Activated CD4-positive, alpha-beta T cell treated with anti-CD3 and anti-CD28 coated beads, Interleukin-10, Interleukin-2, amounts not matched to agents 100 ng/mL and 50 ng/mL, durations not matched to agents 16 hours and 8 hours (primary cell): ENCODE results near the gene PARD3.
A peak's percentile ranks its signal among the peaks of the same experiment; 100 is the strongest.
"Not testable (repeated sequence)": the region's sequence is repeated elsewhere in the genome, so short reads cannot be mapped to it uniquely, and the experiment has no call there.

Source experiments
- DNase-seq: peaks from one replicate; pipeline ENCODE4 v3.0.0-alpha.2; 2020

PARD3 gene

DNA sequence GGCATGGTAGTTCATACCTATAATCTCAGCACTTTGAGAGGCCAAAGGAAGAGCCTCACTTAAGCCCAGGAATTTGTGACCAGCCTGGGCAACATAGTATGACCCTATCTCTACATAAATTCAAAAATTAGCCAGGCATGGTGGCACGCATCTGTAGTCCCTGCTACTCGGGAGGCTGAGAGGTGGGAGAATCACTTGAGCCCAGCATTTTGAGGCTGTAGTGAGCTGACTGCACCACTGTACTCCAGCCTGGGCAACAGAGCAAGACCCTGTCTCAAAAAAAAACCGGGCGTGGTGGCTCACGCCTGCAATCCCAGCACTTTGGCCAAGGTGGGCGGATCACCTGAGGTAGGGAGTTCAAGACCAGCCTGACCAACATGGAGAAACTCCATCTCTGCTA is 19.8 kb downstream of the PARD3 start:
- no peak for DNase-seq

DNA sequence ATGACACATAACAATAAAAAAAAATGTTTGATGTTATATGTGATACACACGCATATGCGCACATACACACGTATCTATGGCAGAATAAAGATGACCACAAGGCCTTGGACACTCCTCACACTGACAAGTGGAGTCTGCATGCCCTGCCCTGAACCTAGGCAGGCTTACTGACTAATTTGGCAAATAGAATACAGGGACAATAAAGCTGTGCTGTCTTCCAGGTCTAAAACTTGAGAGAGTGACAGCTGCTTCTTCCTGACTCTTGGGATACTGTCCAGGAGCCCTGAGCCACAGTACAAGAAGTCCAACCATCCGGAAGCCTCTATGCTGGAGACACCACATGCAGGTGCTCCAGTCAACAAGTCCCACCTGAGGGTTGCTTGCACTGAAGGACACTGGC is 20.3 kb downstream of the PARD3 start:
- DNase-seq: no peak

DNA sequence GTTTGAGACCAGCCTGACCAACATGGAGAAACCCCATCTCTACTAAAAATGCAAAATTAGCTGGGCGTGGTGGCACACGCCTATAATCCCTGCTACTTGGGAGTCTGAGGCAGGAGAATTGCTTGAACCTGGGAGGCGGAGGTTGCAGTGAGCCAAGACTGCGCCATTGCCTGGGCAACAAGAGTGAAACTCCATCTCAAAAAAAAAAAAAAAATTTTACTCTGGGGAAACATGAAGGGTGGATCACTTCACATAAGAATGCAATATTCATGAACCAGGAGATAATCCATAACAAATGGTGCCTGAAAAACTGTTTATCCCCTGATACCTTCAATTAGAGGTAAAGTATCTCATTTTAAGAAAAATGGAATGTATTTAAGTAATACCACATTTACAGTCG is 21.5 kb downstream of the PARD3 start:
- not testable (repeated sequence) for DNase-seq

DNA sequence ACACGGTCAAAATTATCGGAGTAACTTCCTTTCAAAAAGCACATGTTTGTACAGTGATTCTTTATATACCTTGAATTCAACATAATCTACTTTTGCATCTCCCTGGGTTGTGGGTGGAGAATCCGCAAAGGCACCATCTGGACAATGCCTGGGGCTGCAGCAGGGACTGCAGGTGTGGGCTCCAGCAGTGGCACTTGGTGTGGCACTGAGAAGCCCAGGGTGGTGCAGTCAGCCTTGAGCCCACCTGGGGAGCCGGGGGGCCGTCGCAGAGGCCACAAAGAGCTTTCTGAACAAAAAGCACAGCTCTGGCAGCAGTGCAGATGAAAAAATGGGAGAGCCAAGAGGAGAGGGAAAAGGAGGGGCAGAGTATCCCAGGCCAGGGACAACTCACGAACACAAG is 22.2 kb downstream of the PARD3 start:
- DNase-seq: no peak

DNA sequence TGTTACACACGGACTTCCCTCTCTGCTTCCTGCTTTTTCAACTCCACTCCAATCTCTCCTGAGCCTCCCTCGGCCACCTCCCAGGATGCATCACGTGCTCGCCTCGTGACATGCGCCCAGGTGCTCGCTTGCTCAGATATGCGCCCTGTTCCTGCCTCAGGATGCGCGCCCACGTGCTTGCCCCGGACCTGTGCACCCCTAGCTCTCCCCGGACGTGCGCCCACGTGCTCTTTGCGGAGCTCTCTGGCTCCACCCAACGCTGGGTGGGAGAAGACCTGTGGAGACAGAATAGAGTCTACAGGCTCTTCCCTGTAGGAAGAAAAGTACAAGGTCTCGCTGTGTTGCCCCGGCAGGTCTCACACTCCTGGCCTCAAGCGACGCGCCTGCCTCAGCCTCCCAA is 23.1 kb downstream of the PARD3 start:
- no peak for DNase-seq

DNA sequence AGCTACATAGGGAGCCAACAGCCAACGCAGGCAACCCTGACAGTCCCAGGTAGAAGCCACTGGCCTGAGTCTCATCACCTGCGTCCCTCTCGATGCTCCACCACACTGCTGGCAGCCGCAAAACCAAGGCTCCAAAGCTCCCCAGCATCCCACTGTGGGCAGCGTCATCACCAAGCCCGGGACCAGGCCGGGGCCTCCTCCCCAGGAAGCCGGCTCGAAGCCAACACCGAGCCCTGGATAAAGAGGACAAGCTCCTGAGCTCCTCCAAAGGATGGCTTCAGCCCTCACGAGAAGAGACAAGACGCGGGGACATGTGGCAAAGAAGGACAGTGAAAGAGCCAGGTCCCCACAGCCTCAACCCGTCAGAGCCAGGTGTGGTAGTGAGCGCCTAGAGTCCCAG is 23.9 kb downstream of the PARD3 start:
- no peak for DNase-seq

DNA sequence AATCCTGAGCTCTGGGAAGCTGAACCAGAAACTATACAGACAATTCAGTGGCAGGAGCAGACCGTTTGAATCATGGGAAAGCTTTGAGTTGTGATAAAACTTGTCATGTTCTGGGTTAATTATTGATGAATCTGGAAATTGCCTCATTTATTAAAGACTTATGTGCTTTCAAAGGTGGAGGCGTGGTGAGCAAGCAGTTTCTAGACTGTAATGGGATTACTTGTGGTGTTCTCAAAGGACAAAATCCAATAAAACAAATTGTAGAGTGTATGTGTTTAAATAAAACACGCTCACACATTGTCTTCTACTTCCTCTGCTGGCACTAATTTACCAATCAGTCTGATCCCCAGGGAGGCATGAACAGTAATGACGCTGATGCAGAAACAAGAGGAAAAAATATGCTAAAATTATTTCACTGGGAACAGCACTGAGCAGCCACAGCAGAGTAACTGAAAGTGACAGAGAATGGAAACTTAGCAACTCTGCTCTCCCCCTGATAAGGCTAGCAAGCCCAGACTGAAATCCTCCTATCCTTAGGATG is 25.1 kb downstream of the PARD3 start:
- no peak for DNase-seq

DNA sequence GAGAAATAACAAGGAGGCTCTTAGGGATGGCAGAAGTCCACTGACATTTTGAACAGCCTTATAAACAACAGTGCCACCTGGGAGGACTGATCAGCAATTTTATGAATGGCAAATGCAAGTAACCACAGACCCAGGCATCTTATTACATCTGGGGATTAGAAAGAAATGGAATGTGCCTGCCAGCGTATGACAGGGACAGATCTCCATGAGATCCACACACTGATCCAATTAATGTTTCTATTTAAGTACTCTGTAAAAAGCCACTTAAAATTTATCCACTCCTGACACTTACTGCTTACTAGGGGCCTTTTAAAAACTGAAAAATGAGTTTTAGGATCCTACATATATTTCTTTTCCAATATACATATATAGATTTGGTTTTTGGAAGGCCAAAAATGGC is 28.6 kb downstream of the PARD3 start:
- DNase-seq: no peak

DNA sequence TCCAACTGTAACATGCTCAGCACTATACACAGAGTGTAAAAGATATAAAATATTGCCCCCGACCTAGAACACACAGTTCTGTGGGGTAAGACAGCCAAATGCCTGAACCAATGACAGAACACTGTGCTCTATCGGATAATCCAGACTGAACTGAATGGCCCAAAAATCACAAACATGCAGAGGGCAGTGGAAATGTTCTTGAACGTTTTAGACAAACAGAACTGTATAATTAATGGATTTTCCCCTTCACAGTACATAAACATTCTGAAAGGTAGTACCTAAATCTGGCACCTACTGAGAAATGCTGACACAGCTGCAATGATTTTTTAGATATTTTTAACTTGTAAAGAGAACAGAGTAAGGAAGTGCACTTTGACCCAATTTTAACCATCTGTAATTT is 33.4 kb downstream of the PARD3 start:
- DNase-seq: no peak

DNA sequence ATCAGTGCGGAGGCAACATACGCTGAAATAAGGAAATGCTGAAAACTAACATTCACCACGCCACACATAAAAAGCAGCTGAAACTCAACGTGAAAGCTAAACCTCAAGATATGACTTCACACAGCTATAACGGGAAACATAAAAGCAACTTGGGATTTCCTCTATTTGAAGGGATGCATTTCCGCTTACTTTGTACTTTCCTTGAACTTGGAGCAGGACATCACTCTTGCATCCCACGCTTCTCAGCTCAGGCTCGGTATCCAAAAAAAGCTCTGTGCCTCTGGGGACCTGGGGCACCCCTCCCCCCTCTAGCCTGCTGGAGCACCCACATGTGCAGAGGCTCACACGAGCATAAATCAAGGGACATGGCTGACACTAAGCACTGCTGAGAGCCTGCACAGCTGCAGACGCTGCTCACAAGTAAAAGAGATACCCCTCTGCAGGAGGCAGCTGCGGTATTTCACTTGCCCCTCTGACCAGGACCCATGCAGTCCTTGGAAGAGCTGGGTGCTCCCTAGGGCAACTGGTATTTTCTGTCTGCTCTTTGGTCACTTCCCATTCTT is 34.2 kb downstream of the PARD3 start:
- peak; percentile 2 for DNase-seq

DNA sequence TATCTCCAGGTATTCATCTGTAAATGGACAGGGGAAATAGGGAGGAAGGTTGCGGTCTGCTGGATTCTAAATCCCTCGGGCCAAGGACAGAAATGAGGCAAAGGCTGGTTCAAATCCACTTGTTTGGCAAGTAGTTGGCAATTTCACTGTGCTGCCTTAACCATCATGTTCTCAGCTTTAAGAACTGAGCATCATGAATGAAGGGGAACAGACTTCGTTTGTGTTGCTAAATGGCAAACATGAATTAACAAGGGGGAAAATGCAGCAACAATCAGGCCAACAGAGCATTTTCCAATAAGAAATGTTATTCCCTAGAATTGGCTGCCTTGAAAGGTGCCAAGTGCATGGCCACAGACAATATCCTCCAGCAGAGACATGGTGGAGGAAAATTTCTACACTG is 36.9 kb downstream of the PARD3 start:
- DNase-seq: no peak

DNA sequence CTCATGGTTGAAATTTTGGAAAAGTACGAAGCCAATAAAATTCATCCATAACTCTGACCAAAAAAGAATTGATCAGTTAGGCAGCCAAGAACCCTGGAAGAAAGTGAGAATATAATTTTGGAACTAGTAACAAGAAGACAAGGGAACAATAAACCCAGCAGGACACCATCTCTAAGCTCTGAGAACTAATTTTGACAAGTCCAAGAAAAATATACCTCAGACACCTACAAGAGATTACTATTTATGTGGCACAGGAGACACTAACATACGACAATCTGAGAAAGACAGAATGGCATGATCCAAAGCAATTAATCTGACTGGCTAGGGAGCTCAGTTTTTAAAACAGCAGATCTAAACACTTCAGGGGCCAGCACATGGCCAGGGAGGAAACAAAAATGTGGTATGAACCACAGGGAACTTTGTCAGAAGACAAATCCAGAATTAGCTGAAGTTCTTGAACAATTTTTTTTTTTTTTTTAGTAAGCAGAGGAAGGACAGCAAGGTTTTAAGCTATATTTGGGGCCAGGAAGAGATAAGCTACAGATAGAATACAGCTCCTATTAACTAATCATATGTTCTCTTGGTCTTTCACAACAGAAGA is 38.9 kb downstream of the PARD3 start:
- DNase-seq: no peak

DNA sequence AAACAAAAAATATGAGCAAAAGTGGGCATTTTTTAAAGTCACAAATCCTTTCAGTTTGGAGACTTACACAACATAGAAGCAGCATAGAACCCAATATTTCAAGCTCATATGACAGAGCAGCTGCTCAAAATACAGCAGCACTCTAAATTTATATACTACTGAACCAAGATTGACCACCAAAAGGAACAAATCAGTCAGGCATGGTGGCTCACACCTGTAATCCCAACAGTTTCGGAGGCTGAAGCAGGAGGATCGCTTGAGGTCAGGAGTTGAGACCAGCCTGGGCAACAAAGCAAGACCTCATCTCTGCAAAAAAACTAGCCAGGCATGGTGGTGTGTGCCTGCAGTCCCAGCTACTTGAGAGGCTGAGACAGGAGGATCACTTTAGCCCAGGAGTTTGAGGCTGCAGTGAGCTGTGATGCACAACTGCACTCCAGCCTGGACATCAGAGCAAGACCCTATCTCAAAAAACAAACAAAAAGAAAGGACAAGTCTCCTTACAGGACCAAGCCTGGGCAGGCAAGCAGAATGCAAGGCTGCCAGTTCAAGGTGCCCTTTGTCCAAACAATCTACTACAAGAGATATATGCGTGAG is 40.0 kb downstream of the PARD3 start:
- DNase-seq: no peak

DNA sequence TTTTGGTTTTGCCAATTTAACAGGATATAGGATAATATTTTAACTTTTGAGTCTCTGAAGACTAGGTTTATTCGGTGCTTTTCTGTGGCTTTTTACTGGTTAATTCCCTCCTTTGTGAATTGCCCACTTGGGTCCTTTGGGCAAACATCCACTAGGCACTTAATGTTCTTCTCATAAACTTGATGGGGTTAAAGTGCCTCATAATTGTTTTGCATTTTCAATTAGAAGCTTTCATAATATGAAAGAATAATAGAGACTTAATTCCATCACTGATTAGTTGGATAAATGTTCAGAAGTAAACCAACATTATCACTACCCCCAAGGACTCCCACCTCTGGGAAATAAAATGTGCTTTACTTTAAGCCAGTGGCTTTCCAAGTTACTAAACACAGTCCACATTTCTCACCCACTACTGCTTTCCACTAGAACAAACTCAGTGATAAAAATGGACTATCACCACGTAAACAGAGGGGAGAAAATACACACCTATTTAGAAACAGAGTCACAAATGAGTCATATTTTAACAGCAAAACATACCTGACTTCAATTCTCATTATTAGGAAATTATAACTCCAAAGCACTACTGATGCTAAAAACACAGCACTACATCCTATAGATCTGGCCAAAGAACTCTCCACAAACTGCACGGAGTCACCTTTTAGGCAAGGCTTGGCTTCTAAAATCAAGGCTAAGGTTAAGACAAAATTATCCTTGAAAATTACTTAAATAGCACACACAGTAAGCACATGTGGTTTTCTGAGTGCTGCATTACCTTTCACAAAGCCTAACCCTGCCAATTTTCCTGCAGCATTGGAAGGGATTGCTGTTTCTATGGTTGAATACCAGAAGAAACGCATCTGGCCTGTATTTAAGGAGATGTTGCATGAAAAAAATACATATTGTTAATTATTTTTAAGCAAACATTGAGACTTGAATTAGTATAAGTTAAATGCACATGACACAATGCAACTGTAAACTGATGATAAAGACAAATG is 41.2 kb downstream of the PARD3 start:
- DNase-seq: no peak

DNA sequence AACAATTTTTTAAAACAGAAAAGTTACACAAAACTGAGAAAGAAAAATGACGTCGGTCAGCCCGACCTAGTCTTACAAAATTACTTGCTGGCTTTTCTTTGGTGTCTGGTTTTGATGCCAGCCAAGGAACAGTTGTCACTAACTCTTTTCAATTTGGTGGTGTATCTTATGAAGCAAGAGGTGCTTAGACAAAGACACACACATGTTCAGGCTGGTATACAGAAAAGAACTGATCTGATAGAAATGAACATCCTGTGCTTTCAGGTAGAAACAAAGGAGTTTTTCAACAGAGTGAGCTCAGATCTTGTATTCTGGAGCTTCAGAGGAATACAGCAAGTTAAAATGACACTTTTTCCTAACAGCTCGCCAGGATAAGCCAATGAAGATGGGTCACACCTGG is 43.6 kb downstream of the PARD3 start:
- no peak for DNase-seq

DNA sequence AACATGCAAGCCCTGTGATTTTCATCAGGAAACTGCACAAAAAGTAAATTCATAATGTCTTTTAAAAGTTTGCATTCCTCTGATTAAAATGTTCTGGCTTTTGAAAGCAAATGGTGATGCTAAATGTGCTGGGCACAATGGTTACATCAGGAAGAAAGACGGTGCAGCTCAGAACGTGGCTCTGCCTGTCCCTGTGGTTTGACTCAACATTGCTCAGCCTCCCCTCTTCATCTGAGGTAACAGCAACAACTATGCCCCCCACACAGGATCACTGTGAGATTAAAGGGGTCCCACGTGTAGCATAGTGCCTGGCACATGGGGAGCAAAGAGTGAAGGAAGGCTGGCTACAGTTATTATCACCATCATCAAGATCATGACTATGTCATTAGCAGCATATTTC is 44.0 kb downstream of the PARD3 start:
- DNase-seq: no peak

DNA sequence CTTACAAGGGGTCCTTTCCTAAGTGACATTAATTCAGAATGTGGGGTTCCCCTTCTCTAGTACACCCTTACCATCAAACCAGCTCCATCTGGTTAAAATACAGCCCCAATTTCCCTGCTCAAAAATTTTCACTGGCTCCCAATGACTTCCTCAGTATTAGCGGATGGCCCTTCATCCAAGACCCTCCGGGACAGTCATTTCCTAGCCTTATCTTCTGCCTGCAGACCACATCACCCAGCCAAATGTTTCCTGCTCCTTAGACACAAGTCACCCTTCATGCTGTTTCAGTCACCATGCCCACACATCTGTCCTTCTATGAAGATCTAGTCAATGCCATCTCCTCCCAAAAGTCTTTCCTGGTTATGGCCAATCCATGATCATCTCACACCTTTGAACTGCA is 45.2 kb downstream of the PARD3 start:
- no peak for DNase-seq

DNA sequence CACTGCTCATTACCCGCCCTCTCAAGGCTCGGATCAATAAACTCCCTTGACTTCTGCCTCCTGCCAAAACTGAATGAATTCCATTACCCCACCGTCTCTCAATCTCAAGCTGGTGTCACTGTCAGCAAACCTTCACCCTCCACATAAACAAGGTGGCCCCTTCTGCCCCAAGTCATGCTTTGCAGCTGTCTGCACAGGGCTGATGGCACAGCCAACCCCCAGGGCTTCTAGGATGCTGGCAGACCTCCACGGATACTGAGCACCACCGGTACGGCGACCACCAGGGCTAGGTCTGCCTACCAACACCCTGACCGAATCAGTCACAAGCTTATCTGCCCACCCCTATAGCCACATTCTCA is 46.1 kb downstream of the PARD3 start:
- DNase-seq: no peak

DNA sequence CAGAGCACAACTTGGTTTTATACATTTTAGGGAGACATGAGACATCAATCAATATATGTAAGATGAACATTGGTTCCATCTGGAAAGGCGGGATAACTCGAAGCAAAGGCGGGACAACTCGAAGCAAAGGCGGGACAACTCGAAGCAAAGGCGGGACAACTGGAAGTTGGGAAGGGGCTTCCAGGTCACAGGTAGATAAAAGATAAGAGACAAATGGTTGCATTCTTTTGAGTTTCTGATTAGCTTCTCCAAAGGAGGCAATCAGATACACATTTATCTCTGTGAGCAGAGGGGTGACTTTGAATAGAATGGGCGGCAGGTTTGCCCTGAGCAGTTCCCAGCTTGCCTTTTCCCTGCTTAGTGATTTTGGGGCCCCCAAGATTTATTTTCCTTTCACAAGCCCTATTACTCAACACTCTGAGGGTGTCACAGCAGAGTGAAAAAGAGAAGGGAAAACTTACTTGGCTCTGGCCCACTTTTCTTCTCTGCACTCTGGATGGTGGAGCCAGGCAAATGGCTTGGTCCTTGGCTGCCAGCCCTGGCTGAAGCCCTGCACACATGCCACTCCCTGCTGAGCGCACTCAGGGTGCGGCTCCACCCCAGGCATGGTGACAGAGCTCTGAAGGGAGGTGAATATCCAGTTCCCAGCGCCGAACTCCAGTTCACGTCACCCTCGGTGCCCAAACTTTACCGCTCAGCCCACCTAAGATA is 46.7 kb downstream of the PARD3 start:
- no peak for DNase-seq

DNA sequence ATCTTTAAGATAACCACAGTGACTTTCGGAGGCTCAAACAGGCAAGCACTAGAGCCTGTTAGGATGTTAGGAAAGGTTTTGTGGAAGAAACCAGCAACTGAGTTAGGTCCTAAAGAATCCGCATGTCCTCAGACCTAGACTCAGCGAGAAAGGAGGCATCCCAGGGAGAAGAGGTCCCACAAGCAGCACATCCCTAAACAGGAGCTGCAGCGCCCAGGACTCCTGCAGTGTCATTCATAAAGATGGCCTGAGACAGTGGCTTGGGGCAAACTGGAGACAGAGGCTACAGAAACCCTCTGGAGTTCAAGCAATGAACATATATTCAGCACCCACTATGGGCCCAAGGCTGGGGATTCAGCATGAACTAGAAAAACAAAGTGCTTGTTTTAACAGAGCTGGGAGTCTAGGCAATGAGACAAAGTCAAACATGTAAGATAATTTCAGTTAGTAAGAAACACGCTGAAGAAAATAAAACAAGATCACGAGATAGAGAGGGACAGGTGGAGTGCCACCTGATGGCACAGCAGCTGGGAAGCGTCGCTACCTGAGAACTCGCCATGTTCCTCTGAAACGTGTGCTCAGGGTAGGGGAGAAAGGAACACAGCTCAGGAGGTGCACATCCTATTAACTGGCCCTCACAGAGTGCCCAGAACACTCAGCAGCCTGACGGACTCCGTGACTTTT is 48.1 kb downstream of the PARD3 start:
- no peak for DNase-seq

DNA sequence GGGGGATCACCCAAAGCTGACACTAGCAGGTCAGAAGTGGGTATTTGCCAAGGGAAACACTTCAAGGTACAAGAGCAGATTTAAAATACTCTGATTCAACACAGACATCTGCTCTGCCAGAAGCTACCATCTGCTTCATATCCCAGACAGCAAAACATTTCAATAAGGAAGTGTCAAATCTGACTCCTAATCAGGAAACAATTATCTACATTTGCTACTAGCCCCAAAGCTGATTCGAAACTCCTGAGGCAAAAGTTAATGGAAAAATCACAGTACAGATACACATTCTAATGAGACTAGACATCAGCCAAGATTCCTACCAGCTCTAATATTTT is 48.9 kb downstream of the PARD3 start:
- DNase-seq: no peak

DNA sequence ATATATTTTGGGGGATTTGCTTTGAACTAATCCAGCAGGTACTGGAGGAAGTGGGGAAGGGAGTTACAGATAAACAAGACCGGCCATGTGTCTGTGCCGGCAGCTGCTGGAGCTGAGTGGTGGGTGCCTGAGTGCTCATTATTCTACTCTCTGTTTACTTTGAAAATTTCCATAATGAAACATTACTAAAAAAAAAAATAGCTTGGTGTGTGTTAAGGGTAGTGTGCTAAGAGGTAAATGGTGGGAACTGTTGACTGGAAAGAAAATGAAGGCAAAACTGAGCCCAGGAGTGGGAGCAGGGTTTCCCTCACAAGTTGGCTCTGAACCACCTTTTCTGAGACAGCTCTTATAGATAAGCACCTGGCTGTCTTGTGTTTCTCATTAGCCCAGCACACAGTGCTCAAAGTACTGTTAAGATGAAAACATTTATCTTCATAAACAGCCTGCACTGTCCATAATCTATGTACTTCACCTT is 50.6 kb downstream of the PARD3 start:
- DNase-seq: no peak
